GM12891 (cell line): ENCODE measurements around the gene FARS2.

Source experiments
- PAX5 ChIP-seq: IDR thresholded peaks from 2 replicates; pipeline ENCODE4 v1.6.1; 2011; ENCODE audit warnings: low read length, moderate library complexity, mild to moderate bottlenecking; ENCODE audit not compliant: insufficient read depth, severe bottlenecking
- POLR2A ChIP-seq: IDR thresholded peaks from 2 replicates; pipeline ENCODE4 v1.6.1; 2011; ENCODE audit warnings: low read depth, low read length, control low read depth
- POLR2AphosphoS5 ChIP-seq: IDR thresholded peaks from 2 replicates; pipeline ENCODE4 v1.6.1; 2011; ENCODE audit warnings: low read depth, low read length, control low read depth
- POU2F2 ChIP-seq: IDR thresholded peaks from 2 replicates; pipeline ENCODE4 v1.6.1; 2011; ENCODE audit warnings: low read depth, mild to moderate bottlenecking, control low read depth, low read length, moderate library complexity
- SPI1 ChIP-seq: IDR thresholded peaks from 2 replicates; pipeline ENCODE4 v1.6.1; 2011; ENCODE audit warnings: low read depth, low read length, control low read depth
- TAF1 ChIP-seq: IDR thresholded peaks from 2 replicates; pipeline ENCODE4 v1.6.1; 2011; ENCODE audit warnings: low read depth, low read length, control low read depth

DNA sequence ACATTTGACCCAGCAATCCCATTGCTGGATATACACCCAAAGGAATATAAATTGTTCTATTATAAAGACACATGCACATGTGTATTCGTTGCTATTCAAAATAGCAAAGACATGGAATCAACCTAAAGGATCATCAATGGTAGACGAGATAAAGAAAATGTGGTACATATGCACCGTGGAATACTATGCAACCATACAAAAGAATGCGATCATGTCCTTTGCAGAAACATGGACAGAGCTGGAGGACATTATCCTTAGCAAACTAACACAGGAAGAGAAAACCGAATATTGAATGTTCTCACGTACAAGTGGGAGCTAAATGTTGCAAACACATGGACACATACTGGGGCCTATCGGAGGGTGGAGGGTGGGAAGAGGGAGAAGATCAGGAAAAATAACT, 405.4 kb downstream of the FARS2 start:
- no peak for TF ChIP-seq SPI1
- no peak for TF ChIP-seq TAF1
- no peak for TF ChIP-seq POLR2A
- TF ChIP-seq POLR2AphosphoS5 = no peak
- TF ChIP-seq PAX5 = no peak
- no peak for TF ChIP-seq POU2F2
